Tracheal epithelial cell (primary cell): ENCODE measurements around the gene SMPD4. TPM values are rescaled to one million over a fixed set of nuclear protein-coding genes. Genes with fewer than 3 reads are reported as not detected.

ENCODE experiments used
- total RNA-seq: library from RNA; depleted of rRNA; stranded (reverse); fragments of >200 nt; gene quantifications from 2 replicates; pipeline ENCODE4 v1.2.1, GENCODE V29; 2014

Gene SMPD4, protein sequence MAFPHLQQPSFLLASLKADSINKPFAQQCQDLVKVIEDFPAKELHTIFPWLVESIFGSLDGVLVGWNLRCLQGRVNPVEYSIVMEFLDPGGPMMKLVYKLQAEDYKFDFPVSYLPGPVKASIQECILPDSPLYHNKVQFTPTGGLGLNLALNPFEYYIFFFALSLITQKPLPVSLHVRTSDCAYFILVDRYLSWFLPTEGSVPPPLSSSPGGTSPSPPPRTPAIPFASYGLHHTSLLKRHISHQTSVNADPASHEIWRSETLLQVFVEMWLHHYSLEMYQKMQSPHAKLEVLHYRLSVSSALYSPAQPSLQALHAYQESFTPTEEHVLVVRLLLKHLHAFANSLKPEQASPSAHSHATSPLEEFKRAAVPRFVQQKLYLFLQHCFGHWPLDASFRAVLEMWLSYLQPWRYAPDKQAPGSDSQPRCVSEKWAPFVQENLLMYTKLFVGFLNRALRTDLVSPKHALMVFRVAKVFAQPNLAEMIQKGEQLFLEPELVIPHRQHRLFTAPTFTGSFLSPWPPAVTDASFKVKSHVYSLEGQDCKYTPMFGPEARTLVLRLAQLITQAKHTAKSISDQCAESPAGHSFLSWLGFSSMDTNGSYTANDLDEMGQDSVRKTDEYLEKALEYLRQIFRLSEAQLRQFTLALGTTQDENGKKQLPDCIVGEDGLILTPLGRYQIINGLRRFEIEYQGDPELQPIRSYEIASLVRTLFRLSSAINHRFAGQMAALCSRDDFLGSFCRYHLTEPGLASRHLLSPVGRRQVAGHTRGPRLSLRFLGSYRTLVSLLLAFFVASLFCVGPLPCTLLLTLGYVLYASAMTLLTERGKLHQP
- 13.5 and 14.9 TPM in 2 replicates for total RNA-seq

DNA sequence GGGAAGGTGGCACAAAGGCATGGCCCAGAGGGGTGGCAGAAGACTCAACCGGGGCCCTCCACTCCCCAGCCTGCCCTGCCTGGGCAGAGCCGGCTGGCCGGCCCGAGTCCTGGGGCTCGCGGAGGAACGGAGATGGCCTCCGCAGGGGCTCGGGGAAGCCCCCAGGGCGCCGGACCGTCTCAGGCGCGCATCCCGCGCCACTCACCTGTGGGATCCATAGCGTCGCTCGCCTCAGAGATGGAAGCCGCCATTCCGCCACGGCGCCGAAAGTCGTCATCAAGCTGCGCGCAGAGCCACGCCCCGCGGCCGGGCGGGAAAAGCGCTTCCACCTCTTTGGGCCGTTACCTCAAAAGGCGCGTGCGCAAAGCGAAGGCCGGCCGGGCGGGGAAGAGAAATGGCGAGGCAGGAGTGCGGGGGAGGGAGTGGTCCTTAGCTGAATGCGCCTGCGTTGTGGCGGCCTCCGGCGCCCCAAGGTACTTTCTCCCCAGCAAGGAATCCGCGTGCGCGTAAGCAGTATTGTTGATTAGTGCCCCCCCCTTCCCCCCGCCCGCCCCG, at the start of gene SMPD4:
SMPD4 (minus strand) TSS at position 278 of the 555 bp plus-strand sequence. CDS start 5,010 bp downstream, outside the sequence.

DNA sequence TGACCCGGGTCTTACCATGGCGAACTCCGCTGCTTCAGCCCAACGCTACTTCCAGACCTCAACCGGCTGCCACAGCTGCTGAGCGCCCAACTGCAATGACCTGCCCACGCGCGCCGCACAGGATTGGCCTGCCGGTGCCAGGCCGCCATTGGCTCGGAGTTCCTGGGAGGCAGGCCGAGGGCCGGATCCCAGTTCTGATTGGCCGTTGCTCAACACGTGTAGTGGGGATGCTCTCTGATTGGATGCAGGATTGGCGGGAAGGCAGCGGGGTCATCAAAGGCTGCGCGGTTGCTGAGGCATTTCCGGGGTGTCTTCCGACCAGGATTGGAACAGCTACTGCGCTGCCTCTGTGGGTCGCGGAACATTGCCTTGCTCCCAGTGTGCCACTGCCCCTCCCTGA, 16.9 kb upstream of the SMPD4 start, which contains the start of gene TUBA3E:
TUBA3E (minus strand) TSS at position 97 of the 400 bp plus-strand sequence; CDS start at position 18, 79 bp downstream.

GRCh38 chr2:130181880-130182682, 679 bp upstream of the SMPD4 start, which contains the start of gene MZT2B:
Gene MZT2B, plus strand, starts transcription at chr2:130182262. Its CDS starts 21 bp downstream, at chr2:130182283.

GRCh38 chr2:130145006-130145414, 36.4 kb downstream of the SMPD4 start, which contains the start of gene CCDC74B:
Gene CCDC74B, minus strand, starts transcription at chr2:130145112. Its CDS starts 116 bp downstream, at chr2:130144996.

GRCh38 chr2:130129120-130129829, 52.1 kb downstream of the SMPD4 start, which contains the start of gene POTEF:
Gene POTEF, minus strand, starts transcription at chr2:130129222. Its CDS starts 8,707 bp downstream, at chr2:130120515.

Other genes starting within 250 kb of the SMPD4 start
- not detected in 2 replicates for gene RAB6C, start 201.9 kb downstream of the SMPD4 start, total RNA-seq
- not detected in 2 replicates for gene POTEF, start 52.4 kb downstream of the SMPD4 start, total RNA-seq
- gene CCDC74B, start 36.5 kb downstream of the SMPD4 start, total RNA-seq, result 1.4 and 2.3 TPM in 2 replicates
- gene MZT2B, start 660 bp upstream of the SMPD4 start, total RNA-seq, result 180 and 208 TPM in 2 replicates
- gene TUBA3E, start 16.8 kb upstream of the SMPD4 start, total RNA-seq, result not detected in 2 replicates
- 137 and 140 TPM in 2 replicates for gene IMP4, start 161.3 kb upstream of the SMPD4 start, total RNA-seq
- 15.6 and 17.8 TPM in 2 replicates for gene PTPN18, start 174.5 kb upstream of the SMPD4 start, total RNA-seq